ENCODE measurements around the gene WSB1. TPM values are rescaled to one million over a fixed set of nuclear protein-coding genes. Genes with fewer than 3 reads are reported as not detected.

Gene WSB1
- 65.4 to 86.8 TPM (median 79.1 TPM) in 5 replicates for total RNA-seq (2022; extraction: Qiagen RNA extraction; ENCODE audit: low read depth)

GRCh38 chr17:27293898-27294688, at the start of gene WSB1:
Gene WSB1, plus strand, starts transcription at chr17:27294114. Its CDS starts 282 bp downstream, at chr17:27294396.

Other genes starting within 250 kb of the WSB1 start
- gene KSR1, start 162.3 kb downstream of the WSB1 start, total RNA-seq (2022; extraction: Qiagen RNA extraction; ENCODE audit: low read depth) = 12.7 to 20.8 TPM (median 18.4 TPM) in 5 replicates